H1 (cell line): ENCODE results near the gene ZBTB20.

ENCODE experiments used
- CTCF ChIP-seq, 3 experiments: IDR thresholded peaks; 1 replicate in 2 of 3; 2 replicates in 1 of 3; pipeline versions ENCODE4 v1.5.1 to v1.6.1; 2011; ENCODE audit warnings: low read length in 3 of 3, mild to moderate bottlenecking in 3 of 3, inconsistent platforms in 2 of 3, low read depth in 1 of 3, moderate library complexity in 1 of 3; ENCODE audit not compliant: insufficient read depth in 1 of 3; ENCODE audit errors: control extremely low read depth in 1 of 3
- E2F6 ChIP-seq: IDR thresholded peaks from 2 replicates; pipeline ENCODE4 v1.6.1; 2012; ENCODE audit warnings: inconsistent platforms
- EP300 ChIP-seq, 2 experiments: IDR thresholded peaks; 1 replicate in 1 of 2; 2 replicates in 1 of 2; pipeline ENCODE4 v1.6.1; 2011 to 2012; ENCODE audit warnings: low read depth in 2 of 2, low read length in 2 of 2, mild to moderate bottlenecking in 2 of 2, borderline replicate concordance in 1 of 2, inconsistent platforms in 1 of 2, moderate library complexity in 1 of 2
- EZH2 ChIP-seq: fragments of 200-600 bp; sonication (generic); IDR thresholded peaks from 2 replicates; pipeline ENCODE4 v1.7.1; 2012; ENCODE audit warnings: low read depth, mild to moderate bottlenecking, moderate library complexity, low read length, inconsistent platforms; ENCODE audit not compliant: severe bottlenecking
- POLR2A ChIP-seq, 2 experiments: IDR thresholded peaks; 1 replicate in 1 of 2; 2 replicates in 1 of 2; pipeline ENCODE4 v1.6.1; 2011; ENCODE audit warnings: low read depth in 2 of 2, low read length in 2 of 2, mild to moderate bottlenecking in 2 of 2; ENCODE audit errors: control extremely low read depth in 1 of 2
- RAD21 ChIP-seq, 2 experiments: IDR thresholded peaks in 1 of 2; conservative IDR thresholded peaks in 1 of 2; 2 replicates each; pipeline ENCODE4 v1.6.1; 2011; ENCODE audit warnings: low read depth in 2 of 2, low read length in 2 of 2, improper control_type of control experiment in 1 of 2, inconsistent platforms in 1 of 2, mild to moderate bottlenecking in 1 of 2, moderate library complexity in 1 of 2
- RBBP5 ChIP-seq: IDR thresholded peaks from 2 replicates; pipeline ENCODE4 v1.7.1; 2012; ENCODE audit warnings: low read depth, mild to moderate bottlenecking, inconsistent platforms, low read length, moderate library complexity, borderline replicate concordance
- RNF2 ChIP-seq: fragments of 200-900, 300-1000 bp; sonication (generic); IDR thresholded peaks from 2 replicates; pipeline ENCODE4 v1.7.1; 2016; ENCODE audit warnings: borderline replicate concordance, low read depth, mild to moderate bottlenecking, antibody characterized with exemption, low read length; ENCODE audit not compliant: poor library complexity, severe bottlenecking; ENCODE audit errors: missing control alignments
- SIN3A ChIP-seq, 2 experiments: IDR thresholded peaks in 1 of 2; conservative IDR thresholded peaks in 1 of 2; 2 replicates each; pipeline ENCODE4 v1.6.1; 2011 to 2012; ENCODE audit warnings: low read length in 2 of 2, improper control_type of control experiment in 1 of 2, low read depth in 1 of 2, mild to moderate bottlenecking in 1 of 2
- SP1 ChIP-seq: IDR thresholded peaks from 2 replicates; pipeline ENCODE4 v1.6.1; 2011; ENCODE audit warnings: low read depth, low read length

GRCh38 chr3:114758831-114759699, 388.0 kb downstream of the ZBTB20 start:
- TF ChIP-seq CTCF (IDR thresholded peaks at IDR 0.05; ENCODE audit: control extremely low read depth in 1 of 3, insufficient read depth in 1 of 3, low read depth in 1 of 3, low read length in 3 of 3) (no peak), EP300 (IDR thresholded peaks at IDR 0.05; ENCODE audit: borderline replicate concordance in 1 of 2, low read depth in 2 of 2, low read length in 2 of 2) (no peak), RBBP5 (no peak), RAD21 (IDR thresholded peaks at IDR 0.05 in 1 of 2, conservative IDR thresholded peaks at IDR 0.05 in 1 of 2; ENCODE audit: low read depth in 2 of 2, low read length in 2 of 2) (no peak), RNF2 (no peak), SIN3A (conservative IDR thresholded peaks at IDR 0.05 in 1 of 2, IDR thresholded peaks at IDR 0.05 in 1 of 2; ENCODE audit: low read depth in 1 of 2, low read length in 2 of 2) (no peak), POLR2A (IDR thresholded peaks at IDR 0.05; ENCODE audit: control extremely low read depth in 1 of 2, low read depth in 2 of 2, low read length in 2 of 2) (no peak), E2F6 (no peak), EZH2 (no peak), SP1 (no peak)
